Cardiac fibroblast (primary cell): ENCODE measurements around the gene CDC7.
A peak's percentile ranks its signal among the peaks of the same experiment; 100 is the strongest.

Experiments used
- DNase-seq, 2 donors: peaks; one replicate each; pipeline versions ENCODE4 v3.0.0 to v3.0.0-alpha.2; 2010; ENCODE audit warnings: low read depth in 2 of 2
- H3K4me3 ChIP-seq, 2 donors: replicated peaks in 1 of 2; 1 replicate in 1 of 2; 2 replicates in 1 of 2; pipeline ENCODE4 v1.5.1; 2011; ENCODE audit warnings: low read depth in 2 of 2, low read length in 2 of 2, mild to moderate bottlenecking in 2 of 2, moderate library complexity in 1 of 2
- CTCF ChIP-seq: IDR thresholded peaks from one replicate; pipeline ENCODE4 v1.5.1; 2011; ENCODE audit warnings: low read depth, mild to moderate bottlenecking, low read length, inconsistent platforms

CDC7 gene

DNA sequence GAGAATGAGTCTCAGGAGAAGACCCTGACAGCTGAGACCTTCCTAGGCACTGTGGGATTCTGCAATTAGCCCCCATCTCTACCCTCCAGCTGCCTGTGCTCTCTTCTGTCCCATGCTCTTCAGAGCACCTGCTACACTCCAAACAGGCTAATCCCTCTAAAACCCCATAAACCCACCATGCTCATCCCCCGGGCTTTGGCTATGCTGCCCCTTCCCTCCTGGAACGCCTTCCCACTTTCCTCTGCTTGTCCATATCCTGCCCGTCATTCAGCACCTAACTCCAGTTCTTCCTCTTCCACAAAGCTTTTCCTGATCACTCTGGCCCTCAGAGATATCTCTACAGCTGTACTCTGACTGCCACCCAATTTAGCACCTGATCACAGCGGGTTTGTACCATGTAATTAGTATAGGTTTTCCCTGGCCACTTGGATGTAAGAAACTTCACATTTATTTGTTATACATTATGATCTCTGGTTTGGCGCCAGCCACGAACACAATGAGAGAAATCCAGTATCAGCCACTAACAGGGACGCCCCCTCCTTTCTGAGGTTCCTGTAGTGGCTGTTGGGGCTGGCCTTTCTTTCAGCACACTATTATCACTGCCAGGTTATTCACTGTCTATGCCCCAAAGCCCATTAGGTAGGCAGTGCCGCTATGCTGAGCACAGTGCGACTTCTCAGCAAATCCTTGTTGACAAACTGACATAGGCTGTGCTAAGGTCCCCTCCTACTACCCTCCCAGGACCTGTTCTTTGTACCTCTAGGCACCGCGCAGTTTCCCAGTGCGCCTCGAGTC is 45.1 kb downstream of the CDC7 start:
- TF ChIP-seq CTCF: no peak
- DNase-seq: no peak
- H3K4me3 ChIP-seq: no peak overlapping the region

- TF ChIP-seq CTCF: no peak
- no peak for DNase-seq
- H3K4me3 ChIP-seq: no peak overlapping the region
Measured at GRCh38 chr1:91546301-91546581, 45.6 kb downstream of the CDC7 start.

GRCh38 chr1:91546876-91547275 is 46.2 kb downstream of the CDC7 start:
- TF ChIP-seq CTCF: no peak
- no peak for DNase-seq
- H3K4me3 ChIP-seq: no peak overlapping the region

- H3K4me3 ChIP-seq: no peak overlapping the region
- peak in 1 of 2 donors; percentile 25 for DNase-seq
- no peak for TF ChIP-seq CTCF
Measured at GRCh38 chr1:91548376-91549040, 47.9 kb downstream of the CDC7 start.

DNA sequence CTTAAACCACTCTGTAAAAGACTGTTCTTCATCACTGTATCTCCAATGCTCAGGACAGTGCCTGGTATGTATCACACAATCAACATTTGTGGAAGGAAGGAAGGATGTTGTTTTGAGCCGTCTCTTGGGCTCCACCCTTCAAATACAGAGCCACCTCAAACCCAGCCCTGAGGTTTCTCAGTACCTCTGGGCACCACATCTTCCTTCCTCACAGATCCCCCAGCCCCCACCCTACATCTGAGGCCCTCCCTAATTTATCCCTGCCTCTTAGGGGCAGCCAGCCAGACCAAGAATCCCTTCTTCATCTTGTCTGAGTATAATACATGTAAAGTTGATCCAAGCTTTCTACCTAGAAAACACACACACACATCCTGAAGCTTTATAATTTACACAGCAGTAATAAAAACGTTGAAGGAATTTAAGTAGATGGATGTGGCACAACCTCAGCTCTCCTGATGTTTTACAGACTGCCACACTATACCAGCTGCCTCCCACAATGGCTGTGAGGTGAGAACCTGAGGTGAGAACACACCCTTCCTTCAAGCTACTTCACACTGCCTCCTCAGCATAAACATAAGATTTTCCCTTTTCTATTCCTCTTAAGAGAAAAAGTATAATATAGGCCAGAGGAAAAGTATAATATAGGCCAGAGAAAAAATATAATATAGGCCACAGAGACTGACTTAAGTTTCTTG is 48.5 kb downstream of the CDC7 start:
- no peak for TF ChIP-seq CTCF
- no peak overlapping the region for H3K4me3 ChIP-seq
- DNase-seq: no peak

GRCh38 chr1:91550961-91551360 is 50.3 kb downstream of the CDC7 start:
- no peak overlapping the region for H3K4me3 ChIP-seq
- no peak for DNase-seq
- TF ChIP-seq CTCF: no peak
